ENCODE results near the gene DSC2. TPM values are rescaled to one million over a fixed set of nuclear protein-coding genes. Genes with fewer than 3 reads are reported as not detected.

Gene DSC2
- total RNA-seq, 2 donors from 2014 or later: 8.9 to 9.3 TPM

GRCh38 chr18:31058897-31059296 is 43.3 kb downstream of the DSC2 start:
- Histone ChIP-seq H3K4me1 (no peaks in the 10 kb centered on the region), H3K27ac (no peak overlapping the region), H3K4me3 (no peak overlapping the region), H3K9me3 (no peaks in the 10 kb centered on the region), H3K27me3 (no peaks in the 10 kb centered on the region), H3K36me3 (replicated peaks in 1 of 2; ENCODE audit: insufficient read depth in 1 of 2, low read depth in 2 of 2) (no peaks in the 10 kb centered on the region)
- DNase-seq: no peak
- WGBS, 2 donors: 87 to 95% methylated on average over 3 of the region's 3 CpGs
- ATAC-seq: no peak
- intact Hi-C loops (cut with DNase I): no loop called here
- TF ChIP-seq POLR2A (IDR thresholded peaks at IDR 0.05) (no peak), CTCF (IDR thresholded peaks at IDR 0.05) (no peak)

- Histone ChIP-seq H3K27ac (no peak overlapping the region), H3K9me3 (no peaks in the 10 kb centered on the region), H3K36me3 (replicated peaks in 1 of 2; ENCODE audit: insufficient read depth in 1 of 2, low read depth in 2 of 2) (no peaks in the 10 kb centered on the region), H3K4me1 (no peaks in the 10 kb centered on the region), H3K4me3 (no peak overlapping the region), H3K27me3 (no peaks in the 10 kb centered on the region)
- DNase-seq (no peak), ATAC-seq (no peak)
- intact Hi-C loops (cut with DNase I): no loop called here
- no peak for TF ChIP-seq CTCF (IDR thresholded peaks at IDR 0.05)
- 74 to 78% methylated on average over 4 of the region's 4 CpGs for WGBS, 2 donors
Observed at GRCh38 chr18:31057917-31058316, 44.3 kb downstream of the DSC2 start.

- WGBS, 2 donors: 47 to 48% methylated on average over 5 of the region's 5 CpGs
- Histone ChIP-seq H3K9me3 (no peaks in the 10 kb centered on the region), H3K36me3 (replicated peaks in 1 of 2; ENCODE audit: insufficient read depth in 1 of 2, low read depth in 2 of 2) (no peaks in the 10 kb centered on the region), H3K27ac (no peak overlapping the region), H3K4me1 (no peaks in the 10 kb centered on the region), H3K4me3 (no peak overlapping the region), H3K27me3 (no peaks in the 10 kb centered on the region)
- TF ChIP-seq CTCF (IDR thresholded peaks at IDR 0.05) (no peak), POLR2A (IDR thresholded peaks at IDR 0.05) (no peak)
- ATAC-seq (no peak), DNase-seq (no peak)
- intact Hi-C loops (cut with DNase I): no loop called here
Observed at GRCh38 chr18:31057051-31057450, 45.2 kb downstream of the DSC2 start.

- no peaks in the 10 kb centered on the region for H3K36me3 ChIP-seq (replicated peaks in 1 of 2; ENCODE audit: insufficient read depth in 1 of 2, low read depth in 2 of 2)
- H3K4me3 ChIP-seq: no peak overlapping the region
- ATAC-seq (no peak), DNase-seq (no peak)
- H3K27me3 ChIP-seq: no peaks in the 10 kb centered on the region
- intact Hi-C loops (cut with DNase I): no loop called here
- H3K27ac ChIP-seq: no peak overlapping the region
- no peaks in the 10 kb centered on the region for H3K4me1 ChIP-seq
- WGBS, 2 donors: 73 to 74% methylated on average over 2 of the region's 2 CpGs
- H3K9me3 ChIP-seq: no peaks in the 10 kb centered on the region
- no peak for TF ChIP-seq POLR2A (IDR thresholded peaks at IDR 0.05)
- no peak for TF ChIP-seq CTCF (IDR thresholded peaks at IDR 0.05)
Observed at GRCh38 chr18:31056296-31056695, 45.9 kb downstream of the DSC2 start.

- H3K4me1 ChIP-seq: no peaks in the 10 kb centered on the region
- no peak overlapping the region for H3K27ac ChIP-seq
- no peak for DNase-seq
- H3K36me3 ChIP-seq (replicated peaks in 1 of 2; ENCODE audit: insufficient read depth in 1 of 2, low read depth in 2 of 2): no peaks in the 10 kb centered on the region
- H3K4me3 ChIP-seq: no peak overlapping the region
- TF ChIP-seq POLR2A (IDR thresholded peaks at IDR 0.05) (no peak), CTCF (IDR thresholded peaks at IDR 0.05) (no peak)
- WGBS, 2 donors: 63 to 71% methylated on average over 3 of the region's 3 CpGs
- no peak for ATAC-seq
- H3K27me3 ChIP-seq: no peaks in the 10 kb centered on the region
- intact Hi-C loops (cut with DNase I): no loop called here
- no peaks in the 10 kb centered on the region for H3K9me3 ChIP-seq
Observed at GRCh38 chr18:31050635-31051034, 51.6 kb downstream of the DSC2 start.

Measured in body of pancreas (tissue), 4 donors.